Left renal cortex interstitium (tissue), 4 donors: ENCODE measurements around the gene SP110. TPM values are rescaled to one million over a fixed set of nuclear protein-coding genes. Genes with fewer than 3 reads are reported as not detected.
"Not testable (repeated sequence)": the region's sequence is repeated elsewhere in the genome, so short reads cannot be mapped to it uniquely, and the experiment has no call there.

Source experiments
- DNase-seq, 4 donors: peaks; one replicate each; pipeline ENCODE4 v3.0.0-alpha.2; 2013; ENCODE audit warnings: low read depth in 4 of 4, low spot score in 2 of 4, missing footprints in 1 of 4
- polyA plus RNA-seq, 4 donors: library from polyadenylated mRNA; unstranded; fragments of 120-200 nt; gene quantifications; one replicate each; pipeline ENCODE4 v1.2.1, GENCODE V29; 2013; ENCODE audit not compliant: insufficient read length in 4 of 4

Gene SP110
- polyA plus RNA-seq, 4 donors, result 17.4 to 24.5 (median 19.7) TPM

DNA sequence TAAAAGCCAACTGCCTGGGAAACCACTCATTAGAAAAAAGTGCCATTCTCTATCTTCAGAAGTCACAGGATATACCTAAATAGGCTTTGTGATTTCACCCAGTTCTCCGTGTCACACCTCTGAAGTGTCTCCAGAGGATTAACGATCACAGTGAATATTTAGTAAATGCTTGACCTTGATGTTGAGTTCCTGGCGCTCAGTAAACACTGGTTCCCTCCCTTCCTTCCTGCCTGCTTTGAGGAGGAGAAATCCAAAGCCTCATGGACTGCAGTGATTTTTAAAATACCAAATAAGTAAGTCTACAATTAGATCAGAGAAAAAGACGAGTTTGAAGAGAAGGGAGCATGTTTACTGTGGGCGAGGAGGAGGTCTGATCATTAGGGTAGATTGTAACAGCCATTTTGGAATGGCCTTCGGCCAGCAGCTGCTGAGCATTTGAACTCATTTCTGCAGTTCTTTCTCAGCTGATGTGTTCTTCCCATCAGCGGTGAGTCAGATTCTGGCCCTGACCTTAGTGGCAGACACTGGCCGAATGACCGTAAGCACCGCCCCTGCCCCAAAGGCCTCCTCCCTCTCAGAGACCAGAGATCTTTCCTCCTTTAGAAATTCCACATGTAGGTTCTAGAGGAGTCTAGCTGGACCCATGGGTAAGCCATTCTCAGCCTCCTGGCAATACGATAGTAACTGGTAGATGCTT lies 89.0 kb downstream of the SP110 start:
- peak in 2 of 4 donors; percentile 0 to 19 for DNase-seq

DNA sequence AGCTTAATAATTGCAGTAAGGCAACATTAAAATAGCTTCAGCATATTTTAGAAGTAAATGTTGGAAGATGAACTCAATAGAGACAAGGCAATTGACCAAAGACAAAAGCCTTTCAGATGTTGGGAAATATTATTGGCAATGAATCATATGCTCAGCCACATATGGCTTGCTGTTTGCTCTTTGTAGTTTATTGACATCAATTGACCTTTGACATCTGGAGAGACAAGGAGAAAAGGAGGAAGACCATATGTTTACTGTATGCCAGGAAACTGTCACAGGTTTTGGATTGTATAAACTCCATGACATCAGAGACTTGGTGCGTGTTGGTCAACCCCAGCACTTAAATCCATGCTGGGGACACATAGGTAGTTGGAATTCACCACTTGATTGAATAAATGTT lies 90.4 kb downstream of the SP110 start:
- no peak for DNase-seq

DNA sequence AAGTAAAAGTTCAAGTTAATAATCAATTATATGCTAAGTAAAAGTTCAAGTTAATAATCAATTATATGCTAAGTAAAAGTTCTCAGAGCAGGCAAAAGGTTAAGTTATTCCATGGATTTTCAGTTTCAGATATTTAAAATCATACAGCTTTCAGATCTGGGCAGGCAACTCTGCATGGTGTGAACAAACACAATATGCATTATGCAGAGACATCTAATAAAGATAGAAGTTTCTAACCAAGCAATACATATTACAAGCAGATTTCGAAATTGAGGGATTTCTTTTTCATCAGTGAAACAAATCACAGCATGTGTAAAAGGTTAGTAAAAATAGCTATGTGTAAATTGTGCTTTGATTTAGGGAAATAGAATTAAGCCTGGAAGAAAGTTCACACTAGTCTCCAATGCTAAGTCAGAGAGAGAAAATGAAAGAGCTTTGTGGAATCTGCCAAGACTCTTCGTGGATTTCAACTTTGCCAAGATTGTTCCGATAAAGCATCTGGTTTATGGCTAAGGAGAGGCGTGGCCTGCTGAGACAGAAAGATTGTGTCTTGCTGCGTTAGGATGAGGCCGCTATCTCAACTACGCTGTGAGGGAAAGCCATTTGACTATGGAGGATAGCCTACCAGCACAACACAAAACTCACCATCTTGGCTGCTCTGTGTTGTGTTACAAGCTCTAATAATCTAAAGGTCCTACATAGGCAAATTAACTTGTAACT lies 91.0 kb downstream of the SP110 start:
- DNase-seq, result no peak

DNA sequence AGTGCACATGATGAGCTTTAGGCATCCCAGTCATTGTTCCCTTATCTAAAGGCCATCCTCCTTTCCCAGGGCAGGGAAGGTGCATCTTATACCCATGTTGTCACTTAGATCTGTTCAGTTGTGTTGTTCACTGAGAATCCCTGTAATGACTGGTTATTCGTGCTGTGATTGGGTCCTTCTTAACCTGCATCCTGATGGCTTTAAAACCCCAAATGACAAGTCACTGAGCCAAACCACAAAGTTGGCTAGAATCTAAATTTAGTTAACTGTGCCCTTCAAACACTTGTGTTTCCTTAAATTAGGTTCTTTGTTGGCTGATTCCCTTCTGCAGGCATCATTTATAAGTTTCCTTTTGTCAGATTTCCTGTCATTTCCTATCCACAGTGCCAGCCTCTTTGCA lies 92.6 kb downstream of the SP110 start:
- no peak for DNase-seq

DNA sequence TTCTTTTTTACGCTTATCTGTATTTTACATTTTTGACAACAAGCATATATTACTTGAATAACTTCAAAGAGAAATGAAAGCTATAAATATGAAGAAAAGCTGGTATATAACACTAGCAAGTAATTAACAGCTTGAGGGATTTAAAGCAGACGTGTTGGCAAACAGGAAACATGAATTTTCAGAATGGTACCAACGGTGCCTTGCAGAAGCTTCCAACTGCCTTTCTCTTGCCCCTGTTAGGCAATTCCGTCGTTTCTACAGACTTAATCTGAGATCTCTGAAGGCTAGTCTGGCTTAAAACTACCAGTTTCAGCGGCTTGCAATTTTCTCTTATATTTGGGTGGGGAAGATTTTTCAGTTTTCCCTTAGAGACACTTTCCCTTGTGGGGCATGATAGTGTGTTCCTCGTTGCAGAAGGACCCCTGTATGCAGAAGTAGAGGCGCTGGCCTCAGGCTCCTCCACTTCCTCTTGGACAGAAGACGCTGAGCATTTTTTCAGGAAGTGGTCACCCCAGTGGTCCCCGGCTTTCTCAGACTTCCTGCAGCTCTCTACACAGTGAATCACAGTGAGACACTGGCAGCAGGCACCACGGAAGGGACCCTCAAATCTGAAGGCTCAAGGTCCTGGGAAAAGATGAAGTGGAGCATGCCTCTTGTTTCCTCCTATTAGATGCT lies 94.9 kb downstream of the SP110 start:
- DNase-seq, result no peak

DNA sequence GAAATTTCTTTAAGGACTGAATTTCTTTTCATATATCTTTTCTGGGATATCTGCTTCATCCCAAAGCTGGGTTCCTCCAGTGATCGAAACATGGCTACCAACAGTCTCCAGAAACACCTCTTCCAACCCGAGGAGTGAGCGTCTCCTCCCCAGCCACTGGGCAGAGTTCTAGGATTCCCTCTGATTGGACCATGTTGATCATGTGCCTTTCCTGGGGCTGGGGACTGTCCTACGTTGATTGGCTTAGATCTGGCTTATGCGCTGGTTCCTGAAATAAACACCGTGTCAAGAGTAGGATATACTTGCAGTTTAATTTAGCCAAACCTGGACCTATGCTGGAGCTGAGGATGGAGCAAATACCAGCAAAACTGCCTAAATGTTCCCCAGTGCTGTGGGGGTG lies 95.5 kb downstream of the SP110 start:
- no peak for DNase-seq

DNA sequence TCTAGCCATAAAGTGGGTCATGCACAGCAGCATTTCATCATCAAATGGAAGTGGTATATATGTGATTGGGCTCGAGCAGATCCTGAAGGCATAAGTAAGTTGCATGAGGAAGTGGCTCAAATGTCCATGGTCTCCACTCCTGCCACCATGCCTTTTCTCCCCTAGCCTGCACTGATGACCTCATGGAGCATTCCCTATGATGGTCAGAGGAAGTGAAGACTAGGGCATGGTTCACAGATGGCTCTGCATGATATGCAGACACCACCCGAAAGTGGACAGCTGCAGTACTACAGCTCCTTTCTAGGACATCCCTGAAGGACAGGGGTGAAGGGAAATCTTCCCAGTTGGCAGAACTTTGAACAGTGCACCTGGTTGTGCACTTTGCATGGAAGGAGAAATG lies 99.4 kb downstream of the SP110 start:
- DNase-seq, result not testable (repeated sequence)

DNA sequence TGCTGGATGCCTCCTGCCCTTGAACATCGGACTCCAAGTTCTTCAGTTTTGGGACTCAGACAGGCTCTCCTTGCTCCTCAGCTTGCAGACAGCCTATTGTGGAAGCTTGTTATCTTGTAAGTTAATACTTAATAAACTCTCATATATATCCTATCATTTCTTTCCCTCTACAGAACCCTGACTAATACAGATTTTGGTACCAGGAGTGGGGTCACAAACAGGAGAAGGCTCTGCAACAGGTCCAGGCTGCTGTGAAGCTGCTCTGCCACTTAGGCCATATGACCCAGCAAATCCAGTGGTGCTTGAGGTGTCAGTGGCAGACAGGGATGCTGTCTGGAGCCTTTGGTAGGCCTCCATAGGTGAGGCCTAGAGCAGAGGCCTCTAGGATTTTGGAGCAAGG lies 100.0 kb downstream of the SP110 start:
- not testable (repeated sequence) for DNase-seq

Other genes with a start within 250 kb of the SP110 start
- gene SLC16A14, start 151.1 kb downstream of the SP110 start, polyA plus RNA-seq, result 1 to 10 TPM; 4.9 to 9.4 (median 7.1) TPM
- gene SP140, start 5.8 kb upstream of the SP110 start, polyA plus RNA-seq, result 1 to 10 TPM in 2 of 4 donors, under 1 TPM in 2; 0.24 to 1.4 (median 0.91) TPM
- 10 to 100 TPM in 2 of 4 donors, 1 to 10 TPM in 2; 8.9 to 13.5 (median 11.2) TPM for gene SP140L, start 107.2 kb upstream of the SP110 start, polyA plus RNA-seq
- 10 to 100 TPM; 23.9 to 29.3 (median 26.3) TPM for gene SP100, start 196.2 kb upstream of the SP110 start, polyA plus RNA-seq